NCI-H1436 (cell line): ENCODE data around the gene SMAP2.
A peak's percentile ranks its signal among the peaks of the same experiment; 100 is the strongest.
"Not testable (repeated sequence)": the region's sequence is repeated elsewhere in the genome, so short reads cannot be mapped to it uniquely, and the experiment has no call there.

Experiments used
- DNase-seq: peaks from one replicate; lab custom pipeline; 2025; lab: John Stamatoyannopoulos, UW

SMAP2 gene

GRCh38 chr1:40373323-40374283 lies at the start of gene SMAP2:
Gene SMAP2 (plus strand): TSS chr1:40373727. CDS start chr1:40374121, 394 bp downstream.
- DNase-seq: peak; percentile 95

GRCh38 chr1:40331403-40331802 lies 42.1 kb upstream of the SMAP2 start:
- not testable (repeated sequence) for DNase-seq

- no peak for DNase-seq
These were observed 40.8 kb upstream of the SMAP2 start for GRCh38 chr1:40332695-40333094.

- DNase-seq: no peak
These were observed 36.1 kb upstream of the SMAP2 start for GRCh38 chr1:40337443-40337842.

GRCh38 chr1:40338745-40339419 lies 34.6 kb upstream of the SMAP2 start:
- peak; percentile 71 for DNase-seq

- no peak for DNase-seq
These were observed 33.9 kb upstream of the SMAP2 start for GRCh38 chr1:40339420-40340323.

- DNase-seq: no peak
These were observed 31.8 kb upstream of the SMAP2 start for GRCh38 chr1:40341491-40342380.

- DNase-seq: not testable (repeated sequence)
These were observed 31.2 kb upstream of the SMAP2 start for GRCh38 chr1:40342381-40342717.

GRCh38 chr1:40344597-40344996 lies 28.9 kb upstream of the SMAP2 start:
- no peak for DNase-seq

GRCh38 chr1:40350391-40350790 lies 23.1 kb upstream of the SMAP2 start:
- no peak for DNase-seq

GRCh38 chr1:40351124-40351523 lies 22.4 kb upstream of the SMAP2 start:
- no peak for DNase-seq

- DNase-seq: no peak
These were observed 21.4 kb upstream of the SMAP2 start for GRCh38 chr1:40352126-40352525.

GRCh38 chr1:40353082-40353481 lies 20.4 kb upstream of the SMAP2 start:
- no peak for DNase-seq

GRCh38 chr1:40357625-40358024 lies 15.9 kb upstream of the SMAP2 start:
- DNase-seq: no peak

- DNase-seq: no peak
These were observed 12.9 kb upstream of the SMAP2 start for GRCh38 chr1:40360631-40361030.

GRCh38 chr1:40361201-40361600 lies 12.3 kb upstream of the SMAP2 start:
- DNase-seq: no peak

- DNase-seq: no peak
These were observed 11.9 kb upstream of the SMAP2 start for GRCh38 chr1:40361637-40362036.

GRCh38 chr1:40362199-40362598 lies 11.3 kb upstream of the SMAP2 start:
- no peak for DNase-seq

- DNase-seq: no peak
These were observed 10.8 kb upstream of the SMAP2 start for GRCh38 chr1:40362699-40363098.

GRCh38 chr1:40363721-40364120 lies 9.8 kb upstream of the SMAP2 start:
- DNase-seq: no peak

GRCh38 chr1:40371707-40372258 lies 1.7 kb upstream of the SMAP2 start:
- DNase-seq: no peak
